ENCODE data around the gene MED26.
"Not testable (repeated sequence)": the region's sequence is repeated elsewhere in the genome, so short reads cannot be mapped to it uniquely, and the experiment has no call there.

MED26 gene

DNA sequence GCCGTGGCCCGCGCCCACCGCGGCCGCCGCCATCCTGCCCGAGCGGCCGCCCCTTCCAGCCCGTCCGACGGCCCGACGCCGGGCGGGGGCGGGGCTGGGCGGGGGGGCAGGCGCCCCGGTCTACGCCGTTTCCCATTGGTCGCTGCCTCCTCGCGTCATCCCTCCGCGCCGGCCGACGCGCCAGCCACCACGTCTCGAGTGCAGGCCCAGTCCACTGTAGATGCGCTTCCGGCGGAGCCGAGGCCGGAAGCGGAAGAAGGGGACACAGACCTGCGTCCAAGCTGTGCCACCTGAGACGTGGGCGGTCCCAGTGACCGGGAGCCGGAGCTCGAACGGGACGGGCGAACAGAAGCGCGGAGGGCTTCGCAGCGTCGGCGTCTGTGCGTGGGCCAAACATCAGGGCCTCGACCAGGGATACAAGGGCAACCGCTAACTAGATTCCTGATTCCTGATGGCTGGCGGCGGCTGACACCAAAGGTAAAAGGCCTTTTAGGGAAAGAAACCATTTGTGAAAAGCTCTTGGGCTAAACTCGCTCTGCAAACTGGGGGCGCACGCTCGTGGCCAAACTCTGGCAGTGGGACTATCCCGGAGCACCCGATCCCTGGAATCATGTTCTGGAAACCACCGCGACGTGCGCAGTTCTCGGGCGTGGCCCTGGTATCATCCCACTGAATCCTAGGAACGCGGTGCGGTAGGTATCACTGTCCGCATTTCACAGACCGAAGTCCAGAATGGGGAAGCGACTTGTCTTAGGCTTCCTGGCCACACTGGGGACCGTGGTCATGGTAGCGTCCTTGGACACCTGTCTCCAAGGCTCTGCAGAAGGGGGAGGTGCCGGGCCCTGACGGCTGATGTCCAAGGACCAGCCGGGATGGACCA lies 55.4 kb downstream of the MED26 start, which contains the start of gene SLC35E1:
Gene SLC35E1, minus strand, starts transcription at position 84 of the 880 bp plus-strand sequence. Its CDS starts 51 bp downstream, at position 33.
- peak; percentile 95 for DNase-seq

- no peak for DNase-seq
Observed at GRCh38 chr19:16571822-16572331, 56.1 kb downstream of the MED26 start.

DNA sequence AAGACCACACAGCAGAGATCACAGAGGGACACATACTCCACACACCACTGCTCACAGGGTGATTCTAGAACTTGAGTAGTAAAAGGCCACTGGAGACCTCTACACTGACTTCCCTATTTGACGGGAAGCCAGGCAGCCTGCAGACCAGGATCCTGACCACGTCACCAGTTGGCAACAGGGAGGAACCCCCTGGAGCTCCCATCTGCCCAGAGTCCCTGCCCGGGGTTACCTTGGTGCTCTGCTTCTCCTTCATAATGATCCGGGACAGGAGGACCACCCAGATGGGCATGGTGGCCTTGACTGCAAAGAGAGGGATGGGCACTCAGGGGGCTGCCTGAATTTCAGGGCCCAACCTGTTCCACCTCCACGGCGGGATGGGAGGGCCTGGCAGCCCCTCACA lies 56.7 kb downstream of the MED26 start:
- no peak for DNase-seq

- DNase-seq, result no peak
Observed at GRCh38 chr19:16569609-16570320, 58.2 kb downstream of the MED26 start.

GRCh38 chr19:16566702-16567101 lies 61.3 kb downstream of the MED26 start:
- DNase-seq, result no peak

DNA sequence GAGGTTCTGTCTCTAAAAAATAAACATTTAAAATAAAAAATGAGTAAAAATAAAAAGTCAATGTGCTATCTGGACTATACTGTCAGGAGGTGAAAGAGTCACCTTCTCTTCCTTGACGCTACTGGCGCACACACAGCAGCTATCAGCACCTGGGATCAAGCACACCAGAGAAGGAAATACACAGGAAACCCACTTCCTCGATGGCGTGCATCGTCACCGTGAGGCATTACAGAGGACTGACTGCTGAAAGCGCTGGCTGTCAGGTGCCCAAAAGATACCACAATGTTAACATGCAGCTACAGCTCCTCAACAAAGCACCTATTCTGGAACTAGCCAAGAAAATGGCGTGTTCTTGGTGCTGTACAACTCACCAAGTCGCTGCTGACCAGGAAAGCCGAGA lies 61.8 kb downstream of the MED26 start:
- no peak for DNase-seq

- DNase-seq, result no peak
Observed at GRCh38 chr19:16564842-16565241, 63.2 kb downstream of the MED26 start.

- DNase-seq, result no peak
Observed at GRCh38 chr19:16562608-16563025, 65.4 kb downstream of the MED26 start.

- DNase-seq, result no peak
Observed at GRCh38 chr19:16561382-16561781, 66.6 kb downstream of the MED26 start.

- DNase-seq, result no peak
Observed at GRCh38 chr19:16559780-16560276, 68.2 kb downstream of the MED26 start.

DNA sequence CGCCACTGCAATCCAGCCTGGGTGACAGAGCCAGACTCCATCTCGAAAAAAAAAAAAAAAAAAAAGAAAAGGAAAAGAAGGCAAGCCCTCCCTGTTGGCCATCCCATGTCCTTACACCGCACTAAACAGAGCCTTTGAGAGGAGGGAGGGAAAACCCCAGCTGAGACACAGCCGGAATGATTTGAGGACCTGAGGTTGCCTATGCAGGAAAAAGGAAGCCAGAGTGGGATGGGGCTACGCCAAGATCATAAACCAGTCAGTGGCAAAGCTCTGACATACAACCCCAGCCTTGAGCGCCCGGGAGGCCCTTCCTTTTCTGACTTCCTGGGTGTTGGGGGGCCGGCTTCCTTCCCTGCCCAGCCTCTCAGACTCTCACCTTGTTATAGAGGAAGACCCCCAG lies 73.2 kb downstream of the MED26 start:
- DNase-seq, result no peak

GRCh38 chr19:16551902-16552301 lies 76.1 kb downstream of the MED26 start:
- DNase-seq, result not testable (repeated sequence)

GRCh38 chr19:16548956-16549355 lies 79.0 kb downstream of the MED26 start:
- no peak for DNase-seq

DNA sequence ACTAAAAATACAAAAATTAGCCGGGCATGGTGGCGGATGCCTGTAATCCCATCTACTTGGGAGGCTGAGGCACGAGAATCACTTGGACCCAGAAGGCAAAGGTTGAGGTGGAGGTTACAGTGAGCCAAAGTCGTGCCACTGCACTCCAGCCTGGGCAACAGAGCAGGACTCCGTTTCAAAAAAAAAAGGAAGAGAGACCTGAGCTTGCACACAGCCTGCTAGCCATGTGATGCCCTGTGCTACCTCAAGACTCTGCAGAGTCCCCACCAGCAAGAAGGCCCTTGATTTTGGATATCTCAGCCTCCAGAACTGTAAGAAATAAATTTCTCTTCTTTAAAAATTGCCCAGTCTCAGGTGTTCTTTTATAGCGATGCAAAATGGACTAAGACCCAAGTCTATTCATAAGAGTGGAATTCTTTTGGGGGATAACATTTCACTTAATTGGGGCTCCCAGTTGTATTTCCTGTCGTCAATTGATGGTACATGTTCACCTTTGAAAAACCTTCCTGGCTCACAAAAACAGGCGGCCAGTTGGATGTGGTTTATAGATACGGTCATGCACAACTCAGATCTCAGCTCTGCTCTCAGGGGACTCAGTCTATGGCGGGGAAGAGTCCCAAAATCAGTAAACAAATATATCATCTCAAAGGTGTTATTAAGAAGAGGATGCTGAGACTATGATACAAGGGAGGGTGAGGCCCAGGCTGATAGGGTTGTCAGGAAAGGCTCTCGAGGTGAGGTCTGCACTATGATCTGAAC lies 83.4 kb downstream of the MED26 start:
- no peak for DNase-seq

GRCh38 chr19:16543734-16544133 lies 84.3 kb downstream of the MED26 start:
- not testable (repeated sequence) for DNase-seq

GRCh38 chr19:16542910-16543472 lies 85.0 kb downstream of the MED26 start:
- no peak for DNase-seq

GRCh38 chr19:16542045-16542909 lies 85.7 kb downstream of the MED26 start, which contains the start of gene CHERP:
Gene CHERP, minus strand, starts transcription at chr19:16542437. Its CDS starts 59 bp downstream, at chr19:16542378.
- peak; percentile 92 for DNase-seq

- DNase-seq, result no peak
Observed at GRCh38 chr19:16541526-16542044, 86.4 kb downstream of the MED26 start.

DNA sequence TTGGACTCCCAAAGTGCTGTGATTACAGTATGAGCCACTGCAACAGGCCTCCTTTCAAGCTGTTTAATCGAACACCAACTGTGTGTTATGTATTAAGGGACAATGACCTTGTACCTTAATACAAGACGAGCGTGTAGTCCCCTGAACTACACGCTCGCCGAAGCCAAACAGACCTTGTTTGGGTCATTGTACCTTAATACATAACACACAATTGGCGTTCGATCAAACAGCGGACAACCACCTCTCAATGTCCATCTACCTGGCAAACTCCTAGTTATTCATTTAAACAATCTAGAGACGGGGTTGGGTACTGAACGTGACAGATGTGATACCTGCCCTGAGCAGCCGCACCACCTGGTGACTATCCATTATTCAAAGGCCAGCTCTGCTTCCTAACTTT lies 87.1 kb downstream of the MED26 start:
- DNase-seq, result no peak

GRCh38 chr19:16537111-16537510 lies 90.9 kb downstream of the MED26 start:
- no peak for DNase-seq

- DNase-seq, result no peak
Observed at GRCh38 chr19:16536130-16536529, 91.9 kb downstream of the MED26 start.

Data from NCI-H345 (cell line).